Mucosa of rectum (tissue), 2 donors: ENCODE measurements around the gene NBAS.

Source experiments
- H3K27ac ChIP-seq, 2 donors: one replicate each; pipeline ENCODE4 v1.7.0; 2013; ENCODE audit warnings: inconsistent platforms in 2 of 2, low read depth in 2 of 2, low read length in 2 of 2
- H3K27me3 ChIP-seq, 2 donors: one replicate each; pipeline ENCODE4 v1.7.0; 2013; ENCODE audit warnings: low read length in 2 of 2; ENCODE audit not compliant: control insufficient read depth in 2 of 2, insufficient read depth in 2 of 2
- H3K36me3 ChIP-seq, 2 donors: one replicate each; pipeline ENCODE4 v1.7.0; 2013; ENCODE audit warnings: low read length in 2 of 2; ENCODE audit not compliant: control insufficient read depth in 2 of 2, insufficient read depth in 2 of 2
- H3K4me1 ChIP-seq, 2 donors: one replicate each; pipeline ENCODE4 v1.7.0; 2013; ENCODE audit warnings: low read length in 2 of 2, mild to moderate bottlenecking in 1 of 2; ENCODE audit not compliant: control insufficient read depth in 2 of 2, insufficient read depth in 2 of 2
- H3K4me3 ChIP-seq, 2 donors: one replicate each; pipeline ENCODE4 v1.7.0; 2013; ENCODE audit warnings: low read length in 2 of 2
- H3K9ac ChIP-seq, 2 donors: one replicate each; pipeline ENCODE4 v1.7.0; 2013; ENCODE audit warnings: low read length in 2 of 2, low read depth in 1 of 2, mild to moderate bottlenecking in 1 of 2
- H3K9me3 ChIP-seq, 2 donors: one replicate each; pipeline ENCODE4 v1.7.0; 2013; ENCODE audit warnings: low read length in 2 of 2; ENCODE audit not compliant: control insufficient read depth in 2 of 2
- donor health status: healthy.
- donor health status: Normal muscosa, but diverticular disease.

NBAS gene

DNA sequence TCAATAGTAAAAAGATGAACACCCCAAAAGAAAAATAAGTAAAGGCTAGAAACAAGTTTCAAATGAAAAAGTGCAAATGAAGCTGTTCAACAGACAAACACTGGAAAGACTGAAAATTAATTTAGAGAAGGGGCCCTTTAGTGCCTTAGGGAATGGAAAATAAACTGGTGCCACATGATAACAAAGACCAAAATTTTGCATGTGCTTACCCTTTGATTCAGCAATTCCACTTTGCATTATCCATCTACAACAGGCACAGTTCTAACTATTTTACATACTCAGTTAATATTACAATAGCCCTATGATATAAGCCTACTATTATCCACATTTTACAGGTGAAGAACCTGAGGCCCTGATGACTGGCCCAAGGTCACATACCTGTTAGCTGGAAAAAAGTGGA is 183.9 kb downstream of the NBAS start:
- no peak overlapping the region for H3K9ac ChIP-seq
- H3K27ac ChIP-seq, result no peak overlapping the region
- H3K36me3 ChIP-seq, result peaks cover 13 to 17% of the 10 kb centered on the region in 2 donors
- H3K4me1 ChIP-seq, result no peaks in the 10 kb centered on the region
- H3K9me3 ChIP-seq, result no peaks in the 10 kb centered on the region
- no peak overlapping the region for H3K4me3 ChIP-seq
- H3K27me3 ChIP-seq, result no peaks in the 10 kb centered on the region

DNA sequence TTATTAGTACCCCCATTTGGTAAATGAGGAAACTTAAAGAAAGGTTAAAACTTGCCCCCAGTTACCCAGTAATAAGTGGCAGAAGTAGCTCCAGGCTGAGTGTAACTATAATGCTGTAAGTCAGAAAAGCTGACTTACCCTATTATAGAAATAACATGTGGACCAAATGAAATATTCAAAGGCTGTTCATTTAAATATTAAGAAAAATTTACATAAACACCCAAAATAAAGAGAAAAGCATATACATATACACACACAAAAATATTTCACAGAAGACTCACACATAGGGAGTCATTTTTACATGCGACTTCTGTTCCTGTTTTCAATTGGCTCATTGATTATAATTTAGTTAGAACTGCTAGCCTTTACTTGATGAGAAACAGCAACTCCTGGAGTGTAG is 189.1 kb downstream of the NBAS start:
- H3K9ac ChIP-seq, result no peak overlapping the region
- H3K36me3 ChIP-seq, result peaks cover 12 to 14% of the 10 kb centered on the region in 2 donors
- H3K27me3 ChIP-seq, result no peaks in the 10 kb centered on the region

DNA sequence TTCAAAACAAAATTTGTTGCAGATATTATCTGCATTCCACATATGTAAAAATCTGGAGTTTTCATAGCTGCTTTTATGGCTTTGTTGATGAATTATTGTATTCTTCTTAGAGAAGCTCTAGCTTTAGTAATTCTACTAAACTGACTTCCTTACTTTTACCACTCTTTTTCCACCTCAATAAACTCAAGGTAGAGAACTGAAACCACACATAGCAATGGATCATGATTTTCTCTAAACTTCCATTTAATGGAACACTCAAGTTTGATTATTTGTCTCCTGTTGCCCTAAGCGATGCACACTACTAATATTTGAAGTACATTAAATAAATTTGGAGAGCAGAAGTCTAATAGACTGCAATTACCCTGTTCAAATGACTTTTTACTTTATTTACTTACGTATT is 192.0 kb downstream of the NBAS start:
- Histone ChIP-seq H3K4me1 (no peaks in the 10 kb centered on the region), H3K4me3 (no peak overlapping the region), H3K9ac (no peak overlapping the region), H3K9me3 (no peaks in the 10 kb centered on the region), H3K27me3 (no peaks in the 10 kb centered on the region), H3K27ac (no peak overlapping the region), H3K36me3 (peaks cover 9 to 17% of the 10 kb centered on the region in 2 donors)

More for the DNA sequence above, 189.1 kb downstream of the NBAS start:
- H3K4me1 ChIP-seq, result no peaks in the 10 kb centered on the region
- H3K27ac ChIP-seq, result no peak overlapping the region
- no peak overlapping the region for H3K4me3 ChIP-seq
- no peaks in the 10 kb centered on the region for H3K9me3 ChIP-seq

DNA sequence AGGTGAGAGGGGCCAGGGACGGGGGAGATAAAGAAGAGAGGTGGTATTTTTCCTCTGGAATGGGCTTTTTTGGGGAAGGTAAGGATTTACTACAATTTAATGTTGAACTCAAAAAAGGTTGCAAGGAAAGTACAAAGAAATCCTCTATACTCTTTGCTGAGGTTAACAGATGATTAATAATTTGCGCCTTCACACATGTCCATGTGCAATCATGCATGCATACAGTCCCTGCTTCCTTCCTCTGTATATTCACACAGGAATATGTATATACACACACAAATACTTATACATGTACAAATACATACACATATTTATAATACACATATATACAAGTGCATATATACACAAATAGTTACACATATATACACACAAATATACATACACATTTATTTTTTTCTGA is 193.4 kb downstream of the NBAS start:
- Histone ChIP-seq H3K9me3 (no peaks in the 10 kb centered on the region), H3K4me3 (no peak overlapping the region), H3K4me1 (no peaks in the 10 kb centered on the region), H3K9ac (no peak overlapping the region), H3K27me3 (no peaks in the 10 kb centered on the region), H3K27ac (no peak overlapping the region), H3K36me3 (peaks cover 5 to 12% of the 10 kb centered on the region in 2 donors)

DNA sequence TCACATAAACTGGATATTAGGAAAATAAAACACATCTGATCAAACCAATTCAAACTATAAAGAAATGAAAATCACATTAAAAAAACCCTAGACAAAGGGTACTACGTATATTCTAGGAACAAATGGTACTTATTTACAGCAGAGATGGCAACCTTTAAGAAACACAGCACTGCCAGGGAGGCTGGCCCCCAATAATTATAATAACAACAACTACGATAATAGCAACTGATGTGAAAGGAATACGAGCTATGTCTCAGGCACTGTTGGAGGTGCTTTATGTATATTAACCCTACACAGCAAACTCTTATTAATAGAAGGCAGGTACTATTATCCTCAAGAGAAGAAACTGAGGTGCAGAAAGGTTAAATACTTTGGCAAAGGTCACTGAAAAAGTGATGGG is 193.9 kb downstream of the NBAS start:
- Histone ChIP-seq H3K9me3 (no peaks in the 10 kb centered on the region), H3K36me3 (peaks cover 5 to 12% of the 10 kb centered on the region in 2 donors), H3K9ac (no peak overlapping the region), H3K4me1 (no peaks in the 10 kb centered on the region), H3K27me3 (no peaks in the 10 kb centered on the region), H3K4me3 (no peak overlapping the region), H3K27ac (no peak overlapping the region)

DNA sequence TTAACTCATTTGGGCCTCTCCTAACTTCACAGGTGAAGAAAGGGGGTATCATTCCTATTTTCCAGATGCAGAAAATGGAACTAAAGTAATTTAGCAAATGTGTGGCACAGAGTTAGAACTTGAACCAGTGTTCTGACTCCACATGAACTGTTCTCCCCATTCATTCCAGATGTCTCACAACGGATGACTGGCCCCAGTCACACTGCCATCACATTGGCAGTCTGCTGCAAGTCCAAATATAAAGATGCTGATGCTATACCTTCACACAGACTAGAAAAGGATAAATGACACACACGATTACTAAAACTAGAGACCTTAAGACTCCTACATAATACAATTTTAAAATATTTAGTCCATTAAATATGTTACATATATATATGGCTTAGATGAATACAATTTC is 195.7 kb downstream of the NBAS start:
- H3K9ac ChIP-seq, result no peak overlapping the region
- peaks cover 5 to 9% of the 10 kb centered on the region in 2 donors for H3K36me3 ChIP-seq
- no peak overlapping the region for H3K4me3 ChIP-seq
- H3K4me1 ChIP-seq, result no peaks in the 10 kb centered on the region
- no peaks in the 10 kb centered on the region for H3K27me3 ChIP-seq
- no peaks in the 10 kb centered on the region for H3K9me3 ChIP-seq
- H3K27ac ChIP-seq, result no peak overlapping the region

DNA sequence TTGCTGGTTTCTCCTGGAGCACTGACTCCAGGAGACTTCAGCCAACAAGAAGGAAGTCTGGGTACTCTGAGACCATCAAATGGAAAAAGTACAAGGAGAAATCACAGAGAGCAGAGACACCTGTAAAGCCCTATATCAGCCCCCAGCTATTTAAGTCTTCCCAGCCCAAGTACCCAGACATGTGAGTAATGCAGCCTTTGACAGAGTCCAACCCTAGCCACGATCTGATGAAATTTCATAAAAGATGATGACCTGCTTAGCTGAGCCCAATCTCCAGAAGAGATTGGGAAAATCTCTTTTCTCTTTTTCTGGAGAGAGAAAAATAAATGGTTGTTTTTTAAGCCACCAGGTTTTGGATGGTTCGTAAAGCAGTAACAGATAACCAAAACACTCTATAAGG is 196.6 kb downstream of the NBAS start:
- Histone ChIP-seq H3K4me1 (no peaks in the 10 kb centered on the region), H3K27me3 (no peaks in the 10 kb centered on the region), H3K9me3 (no peaks in the 10 kb centered on the region), H3K4me3 (no peak overlapping the region), H3K27ac (no peak overlapping the region), H3K36me3 (peaks cover 3 to 9% of the 10 kb centered on the region in 2 donors), H3K9ac (no peak overlapping the region)

DNA sequence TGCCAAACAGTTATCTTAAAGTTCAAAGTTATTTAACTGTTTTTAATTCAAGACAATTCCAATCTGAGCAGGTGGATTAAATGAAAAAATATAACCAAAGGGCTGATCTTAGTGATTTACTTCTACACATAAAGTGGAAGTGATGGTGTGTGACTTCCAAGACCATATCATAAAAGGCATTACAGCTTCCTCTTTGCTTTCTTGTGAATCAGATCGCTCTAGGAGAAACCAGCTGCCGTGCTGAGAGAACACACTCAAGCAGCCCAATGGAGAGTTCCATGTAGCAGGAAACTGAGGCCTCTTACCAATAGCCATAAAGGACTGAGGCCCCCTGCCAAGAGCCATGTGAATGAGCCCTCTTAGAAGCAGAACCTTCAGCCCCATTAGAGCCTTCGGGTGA is 197.4 kb downstream of the NBAS start:
- H3K36me3 ChIP-seq, result peaks cover 3 to 9% of the 10 kb centered on the region in 2 donors

DNA sequence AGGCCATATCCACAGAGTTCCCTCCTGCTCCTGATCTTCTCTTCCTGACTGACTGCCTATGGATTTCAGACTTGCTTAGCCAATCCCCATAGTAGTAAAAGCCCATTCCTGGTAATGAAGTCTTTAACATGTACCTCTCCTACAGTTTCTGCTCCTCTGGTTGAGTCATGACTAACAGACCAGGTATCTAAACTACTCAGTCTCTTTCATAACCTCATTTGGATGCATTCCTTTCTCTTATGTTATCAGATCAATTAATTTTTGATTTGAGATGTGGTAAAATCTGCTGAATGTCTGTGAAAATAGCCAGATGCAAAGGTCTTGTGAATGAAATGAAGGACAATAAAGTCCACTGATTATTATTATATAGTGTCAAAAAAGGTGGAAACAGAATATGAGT is 198.0 kb downstream of the NBAS start:
- Histone ChIP-seq H3K4me1 (no peaks in the 10 kb centered on the region), H3K4me3 (no peak overlapping the region), H3K9ac (no peak overlapping the region), H3K9me3 (no peaks in the 10 kb centered on the region), H3K27ac (no peak overlapping the region), H3K36me3 (peaks cover 5 to 9% of the 10 kb centered on the region in 2 donors), H3K27me3 (no peaks in the 10 kb centered on the region)

More for the DNA sequence above, 197.4 kb downstream of the NBAS start:
- no peak overlapping the region for H3K4me3 ChIP-seq
- H3K27me3 ChIP-seq, result no peaks in the 10 kb centered on the region
- no peak overlapping the region for H3K9ac ChIP-seq
- no peaks in the 10 kb centered on the region for H3K4me1 ChIP-seq
- no peak overlapping the region for H3K27ac ChIP-seq
- H3K9me3 ChIP-seq, result no peaks in the 10 kb centered on the region

DNA sequence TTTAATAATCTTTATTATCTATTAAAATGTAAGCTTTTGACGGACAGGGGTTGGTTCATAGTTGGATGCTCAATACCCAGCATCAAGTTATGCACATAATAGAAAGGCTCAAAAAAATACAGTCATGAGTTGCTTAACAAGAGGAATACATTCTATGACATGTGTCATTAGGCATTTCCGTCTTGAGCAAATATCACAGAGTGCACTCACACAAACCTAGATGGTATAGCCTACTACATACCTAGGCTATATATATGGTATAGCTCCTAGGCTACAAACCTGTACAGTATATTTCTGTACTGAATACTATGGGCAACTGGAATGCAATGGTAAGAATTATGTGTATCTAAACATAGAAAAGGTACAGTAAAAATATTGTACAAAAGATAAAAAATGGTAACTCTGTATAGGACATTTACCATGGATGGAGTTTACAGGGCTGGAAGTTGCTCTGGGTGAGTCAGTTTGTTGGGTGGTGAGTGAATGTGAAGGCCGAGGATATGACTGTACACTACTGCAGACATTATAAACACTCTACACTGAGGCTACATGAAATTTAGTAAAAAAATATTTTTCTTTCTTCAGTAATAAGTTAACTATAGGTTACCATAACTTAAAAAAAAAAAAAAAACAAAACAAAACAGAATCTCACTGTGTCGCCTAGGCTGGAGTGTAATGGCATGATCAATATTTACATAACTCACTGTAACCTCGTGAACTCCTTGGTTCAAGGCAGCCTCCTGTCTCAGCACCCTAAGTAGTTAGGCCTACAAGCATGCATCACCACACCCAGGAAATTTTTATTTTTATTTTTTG is 201.2 kb downstream of the NBAS start:
- Histone ChIP-seq H3K27ac (no peak overlapping the region), H3K36me3 (peaks cover 9 to 19% of the 10 kb centered on the region in 2 donors), H3K9ac (no peak overlapping the region), H3K4me1 (no peaks in the 10 kb centered on the region), H3K27me3 (no peaks in the 10 kb centered on the region), H3K4me3 (no peak overlapping the region), H3K9me3 (no peaks in the 10 kb centered on the region)
